A549 (cell line): ENCODE data around the gene THUMPD3. TPM values are rescaled to one million over a fixed set of nuclear protein-coding genes. Genes with fewer than 3 reads are reported as not detected.

Source experiments
- ATAC-seq, 2 experiments: fragments of 200-7000 bp in 1 of 2; fragments of >200 bp in 1 of 2; cut with Nextera tagmentation in 1 of 2; cut with Tn5 transposase in 1 of 2; 3 replicates each; pipeline versions ENCODE4 v1.8.0 to v1.9.1; 2018 to 2020; ENCODE audit warnings: mild to moderate bottlenecking in 1 of 2, moderate library complexity in 1 of 2
- CTCF ChIA-PET: fragments of 300-600 bp; sonication (Branson Sonifier 250); formaldehyde crosslinking; extraction: SDS; loops from one replicate; lab custom pipeline; 2021; ENCODE audit warnings: antibody characterized with exemption, inconsistent platforms; lab: Yijun Ruan, JAX
- POLR2A ChIA-PET: fragments of 350-600 bp; formaldehyde crosslinking; extraction: SDS; loops from one replicate; lab custom pipeline; 2021; ENCODE audit warnings: antibody characterized with exemption, inconsistent platforms; lab: Yijun Ruan, JAX
- DNase-seq, 2 experiments: peaks; one replicate each; pipeline versions ENCODE4 v3.0.0 to v3.0.0-alpha.2; 2011 to 2016; ENCODE audit warnings: low read depth in 1 of 2, low spot score in 1 of 2
- FAIRE-seq: peaks from 2 replicates; lab custom pipeline; 2011; peaks lifted over from hg19 to GRCh38; lab: Jason Lieb, UNC
- H3K27ac ChIP-seq, 2 experiments: fragments of >200 bp; sonication (Bioruptor Twin); formaldehyde crosslinking; 3 replicates each; pipeline ENCODE4 v1.5.1; 2016 to 2017
- H3K4me1 ChIP-seq: fragments of >200 bp; sonication (Bioruptor Twin); formaldehyde crosslinking; 3 replicates; pipeline ENCODE4 v1.6.1; 2016
- H3K4me2 ChIP-seq: fragments of >200 bp; sonication (Bioruptor Twin); formaldehyde crosslinking; 3 replicates; pipeline ENCODE4 v1.6.1; 2016
- H3K4me3 ChIP-seq: fragments of >200 bp; sonication (Bioruptor Twin); formaldehyde crosslinking; 3 replicates; pipeline ENCODE4 v1.5.1; 2016
- H3K9me3 ChIP-seq: fragments of >200 bp; sonication (Bioruptor Twin); formaldehyde crosslinking; 3 replicates; pipeline ENCODE4 v1.6.1; 2016
- CBX2 ChIP-seq: fragments of 200-600 bp; sonication (generic); IDR thresholded peaks from 2 replicates; pipeline ENCODE4 v1.6.1; 2016; ENCODE audit warnings: low read depth, mild to moderate bottlenecking, borderline replicate concordance
- CBX8 ChIP-seq: fragments of 200-600 bp; sonication (generic); IDR thresholded peaks from 2 replicates; pipeline ENCODE4 v1.6.1; 2016
- EP300 ChIP-seq, 2 experiments: fragments of >200 bp; sonication (Bioruptor Twin); formaldehyde crosslinking; IDR thresholded peaks; 2 replicates in 1 of 2; 3 replicates in 1 of 2; pipeline ENCODE4 v1.6.1; 2016 to 2017
- FOSB ChIP-seq: fragments of 250-450 bp; sonication (Bioruptor Pico); IDR thresholded peaks from 2 replicates; pipeline ENCODE4 v1.5.0; 2020; ENCODE audit warnings: mild to moderate bottlenecking, moderate library complexity
- FOXS1 ChIP-seq: fragments of 250-450 bp; sonication (Bioruptor Pico); IDR thresholded peaks from 2 replicates; pipeline ENCODE4 v1.5.0; 2020; ENCODE audit warnings: mild to moderate bottlenecking, moderate library complexity
- GATA3 ChIP-seq: IDR thresholded peaks from 2 replicates; pipeline ENCODE4 v1.6.1; 2012; ENCODE audit warnings: borderline replicate concordance
- HEYL ChIP-seq: fragments of 250-450 bp; sonication (Bioruptor Pico); IDR thresholded peaks from 2 replicates; pipeline ENCODE4 v1.8.0; 2021; ENCODE audit warnings: mild to moderate bottlenecking, moderate library complexity
- HOXA7 ChIP-seq: fragments of 250-450 bp; sonication (Bioruptor Pico); IDR thresholded peaks from 2 replicates; pipeline ENCODE4 v1.5.0; 2020; ENCODE audit warnings: mild to moderate bottlenecking, moderate library complexity
- JUN ChIP-seq, 2 experiments: fragments of >200 bp; sonication (Bioruptor Twin); formaldehyde crosslinking; IDR thresholded peaks; 2 replicates in 1 of 2; 3 replicates in 1 of 2; pipeline ENCODE4 v1.6.1; 2016 to 2017
- MAFK ChIP-seq: fragments of 450-650 bp; IDR thresholded peaks from 2 replicates; pipeline ENCODE4 v1.6.1; 2014; ENCODE audit not compliant: partially characterized antibody
- PHF8 ChIP-seq: fragments of 200-600 bp; sonication (generic); IDR thresholded peaks from 2 replicates; pipeline ENCODE4 v1.6.1; 2016; ENCODE audit warnings: low read depth, mild to moderate bottlenecking, antibody characterized with exemption, moderate library complexity, borderline replicate concordance
- RCOR1 ChIP-seq: fragments of 150-350 bp; IDR thresholded peaks from 2 replicates; pipeline ENCODE4 v1.6.1; 2014; ENCODE audit warnings: antibody characterized with exemption, low read length, low read depth
- RFX5 ChIP-seq: fragments of 450-650 bp; IDR thresholded peaks from 2 replicates; pipeline ENCODE4 v1.7.1; 2014; ENCODE audit warnings: antibody characterized with exemption, mild to moderate bottlenecking, moderate library complexity
- RNF2 ChIP-seq: fragments of 200-600 bp; sonication (generic); IDR thresholded peaks from 2 replicates; pipeline ENCODE4 v1.6.1; 2016; ENCODE audit warnings: low read depth, mild to moderate bottlenecking, antibody characterized with exemption, moderate library complexity, borderline replicate concordance
- SMC3 ChIP-seq: fragments of >200 bp; sonication (Bioruptor Twin); formaldehyde crosslinking; IDR thresholded peaks from 3 replicates; pipeline ENCODE4 v1.6.1; 2018; ENCODE audit warnings: inconsistent platforms
- SREBF2 ChIP-seq: fragments of 450-650 bp; IDR thresholded peaks from 2 replicates; pipeline ENCODE4 v1.6.1; 2014; ENCODE audit warnings: mild to moderate bottlenecking, moderate library complexity
- TFCP2L1 ChIP-seq: fragments of 250-450 bp; sonication (Bioruptor Pico); IDR thresholded peaks from 2 replicates; pipeline ENCODE4 v1.5.0; 2021; ENCODE audit warnings: mild to moderate bottlenecking
- TP53 ChIP-seq: fragments of 250-450 bp; sonication (Bioruptor Pico); IDR thresholded peaks from 2 replicates; pipeline ENCODE4 v1.5.0; 2021; ENCODE audit warnings: mild to moderate bottlenecking, moderate library complexity
- ZC3H11A ChIP-seq: fragments of 450-650 bp; IDR thresholded peaks from 2 replicates; pipeline ENCODE4 v1.6.1; 2014; ENCODE audit warnings: antibody characterized with exemption, mild to moderate bottlenecking
- ZNF302 ChIP-seq: fragments of 250-450 bp; sonication (Bioruptor Pico); IDR thresholded peaks from 2 replicates; pipeline ENCODE4 v1.9.0; 2021; ENCODE audit warnings: inconsistent platforms, mild to moderate bottlenecking, moderate library complexity
- WGBS: methylation state at CpG from one replicate; pipeline ENCODE4 v1.1.6; 2017; ENCODE audit errors: missing lambda C conversion rate; 5-methylcytosine and 5-hydroxymethylcytosine counted together
- polyA plus RNA-seq, 4 experiments: library from polyadenylated mRNA; depleted of rRNA in 3 of 4; stranded (reverse); fragments of >200 nt; fragmentation: RNase III in 1 of 4; extraction: RNeasy Plus Mini Kit Qiagen cat#74134 plus additional on column Dnase treatment in 1 of 4; gene quantifications; 2 replicates in 3 of 4; 3 replicates in 1 of 4; pipeline ENCODE4 v1.2.3, GENCODE V29; 2011 to 2017
- TF ChIP-seq, protein P1 (sequence below): fragments of 250-450 bp; sonication (Bioruptor Pico); IDR thresholded peaks from 2 replicates; pipeline ENCODE4 v1.5.0; 2021; ENCODE audit warnings: mild to moderate bottlenecking, moderate library complexity, borderline replicate concordance
- TF ChIP-seq, protein P2 (sequence below): IDR thresholded peaks from 2 replicates; pipeline ENCODE4 v1.6.1; 2012; ENCODE audit warnings: low read depth, borderline replicate concordance
- TF ChIP-seq, protein P3 (sequence below): fragments of 200-600 bp; sonication (generic); IDR thresholded peaks from 2 replicates; pipeline ENCODE4 v1.6.1; 2016; ENCODE audit warnings: antibody characterized with exemption, mild to moderate bottlenecking, moderate library complexity

The THUMPD3 gene
- polyA plus RNA-seq, 2 of the 4 experiments (the other 2 are of a cell fraction), result 53.9 to 86.0 TPM

DNA sequence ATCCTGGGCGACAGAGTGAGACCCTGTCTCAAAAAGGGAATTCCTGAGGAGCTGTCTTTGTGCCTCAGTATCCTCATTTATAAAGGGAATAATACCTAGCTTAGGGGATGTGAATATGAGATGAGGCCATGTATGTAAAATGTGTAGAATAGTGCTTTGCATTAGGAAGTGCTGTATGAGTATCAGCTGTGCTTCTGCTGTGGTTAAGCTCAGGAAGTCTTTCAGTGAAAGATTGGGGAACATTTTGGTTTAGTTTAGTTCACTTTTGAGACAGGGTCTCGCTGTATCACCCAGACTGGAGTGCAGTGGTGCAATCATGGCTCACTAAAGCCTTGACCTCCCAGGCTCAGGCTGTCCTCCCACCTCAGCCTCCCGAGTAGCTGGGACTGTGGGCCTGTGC is 10.6 kb downstream of the THUMPD3 start:
- no peaks in the 10 kb centered on the region for H3K4me1 ChIP-seq
- 94% methylated on average over 3 of the region's 3 CpGs for WGBS
- ATAC-seq (no peak), FAIRE-seq (no peak), DNase-seq (no peak)
- no peak overlapping the region for H3K4me2 ChIP-seq
- CTCF ChIA-PET, result interaction anchor here (1.2 to 2.5 kb wide), 2 partner anchors 10 to 20 kb away, joined by 4 to 11 read pairs; partner anchors contain the start of gene THUMPD3
- H3K9me3 ChIP-seq, result no peaks in the 10 kb centered on the region
- no peak for TF ChIP-seq JUN (IDR thresholded peaks at IDR 0.05)
- no peak for TF ChIP-seq TP53 (CRISPR knock-in tag)
- no peak for TF ChIP-seq EP300 (IDR thresholded peaks at IDR 0.05)
- TF ChIP-seq HEYL (CRISPR knock-in tag), result no peak
- TF ChIP-seq HOXA7, result no peak
- TF ChIP-seq SREBF2, result no peak
- TF ChIP-seq RCOR1, result no peak
- no peak for TF ChIP-seq FOXS1
- TF ChIP-seq, protein P1, sequence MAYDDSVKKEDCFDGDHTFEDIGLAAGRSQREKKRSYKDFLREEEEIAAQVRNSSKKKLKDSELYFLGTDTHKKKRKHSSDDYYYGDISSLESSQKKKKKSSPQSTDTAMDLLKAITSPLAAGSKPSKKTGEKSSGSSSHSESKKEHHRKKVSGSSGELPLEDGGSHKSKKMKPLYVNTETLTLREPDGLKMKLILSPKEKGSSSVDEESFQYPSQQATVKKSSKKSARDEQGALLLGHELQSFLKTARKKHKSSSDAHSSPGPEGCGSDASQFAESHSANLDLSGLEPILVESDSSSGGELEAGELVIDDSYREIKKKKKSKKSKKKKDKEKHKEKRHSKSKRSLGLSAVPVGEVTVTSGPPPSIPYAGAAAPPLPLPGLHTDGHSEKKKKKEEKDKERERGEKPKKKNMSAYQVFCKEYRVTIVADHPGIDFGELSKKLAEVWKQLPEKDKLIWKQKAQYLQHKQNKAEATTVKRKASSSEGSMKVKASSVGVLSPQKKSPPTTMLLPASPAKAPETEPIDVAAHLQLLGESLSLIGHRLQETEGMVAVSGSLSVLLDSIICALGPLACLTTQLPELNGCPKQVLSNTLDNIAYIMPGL (CRISPR knock-in tag), result no peak
- TF ChIP-seq TFCP2L1 (CRISPR knock-in tag), result no peak
- TF ChIP-seq, protein P2, sequence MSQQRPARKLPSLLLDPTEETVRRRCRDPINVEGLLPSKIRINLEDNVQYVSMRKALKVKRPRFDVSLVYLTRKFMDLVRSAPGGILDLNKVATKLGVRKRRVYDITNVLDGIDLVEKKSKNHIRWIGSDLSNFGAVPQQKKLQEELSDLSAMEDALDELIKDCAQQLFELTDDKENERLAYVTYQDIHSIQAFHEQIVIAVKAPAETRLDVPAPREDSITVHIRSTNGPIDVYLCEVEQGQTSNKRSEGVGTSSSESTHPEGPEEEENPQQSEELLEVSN, result no peak
- TF ChIP-seq PHF8, result no peak
- POLR2A ChIA-PET, result interaction anchor here (1.0 to 4.0 kb wide), 3 partner anchors 10 to 24 kb away, joined by 3 to 13 read pairs (median 5); partner anchors contain the start of genes SETD5 and THUMPD3
- H3K27ac ChIP-seq, result no peak overlapping the region
- H3K4me3 ChIP-seq, result no peak overlapping the region

DNA sequence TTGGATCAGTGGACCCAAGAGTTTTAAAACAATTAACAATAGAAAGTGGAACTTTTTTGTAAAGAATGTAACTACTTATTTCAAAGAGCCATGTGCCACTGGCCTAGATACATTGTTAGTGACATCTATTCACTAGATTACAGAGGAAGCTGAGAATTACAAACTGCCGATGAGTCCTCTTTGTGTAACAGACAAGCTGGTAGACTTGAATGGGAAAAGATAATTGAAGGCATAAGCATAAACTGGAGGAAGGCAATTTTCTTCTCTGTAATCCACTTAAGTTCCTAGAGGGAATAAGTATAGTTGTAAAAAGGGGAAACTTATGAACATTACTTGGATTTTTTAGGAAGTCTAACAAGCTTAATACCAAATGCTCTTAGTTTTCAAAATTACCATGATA is 15.1 kb downstream of the THUMPD3 start:
- DNase-seq (no peak), ATAC-seq (no peak), FAIRE-seq (no peak)
- H3K4me3 ChIP-seq, result no peak overlapping the region
- H3K4me1 ChIP-seq, result no peaks in the 10 kb centered on the region
- no peak overlapping the region for H3K4me2 ChIP-seq
- H3K9me3 ChIP-seq, result no peaks in the 10 kb centered on the region
- 94% methylated on average over 1 of the region's 1 CpG for WGBS
- CTCF ChIA-PET, result interaction anchor here (1.1 to 2.5 kb wide), 5 partner anchors 11 to 407 kb away, joined by 4 to 7 read pairs (median 6); no protein-coding TSS in a partner anchor
- no peak overlapping the region for H3K27ac ChIP-seq
- TF ChIP-seq RCOR1 (no peak), RFX5 (no peak), ZC3H11A (no peak), SMC3 (no peak), FOSB (CRISPR knock-in tag) (no peak), CBX2 (no peak), GATA3 (no peak), CBX8 (no peak), RNF2 (no peak), ZNF302 (CRISPR knock-in tag) (no peak), MAFK (no peak)
- TF ChIP-seq, protein P3, sequence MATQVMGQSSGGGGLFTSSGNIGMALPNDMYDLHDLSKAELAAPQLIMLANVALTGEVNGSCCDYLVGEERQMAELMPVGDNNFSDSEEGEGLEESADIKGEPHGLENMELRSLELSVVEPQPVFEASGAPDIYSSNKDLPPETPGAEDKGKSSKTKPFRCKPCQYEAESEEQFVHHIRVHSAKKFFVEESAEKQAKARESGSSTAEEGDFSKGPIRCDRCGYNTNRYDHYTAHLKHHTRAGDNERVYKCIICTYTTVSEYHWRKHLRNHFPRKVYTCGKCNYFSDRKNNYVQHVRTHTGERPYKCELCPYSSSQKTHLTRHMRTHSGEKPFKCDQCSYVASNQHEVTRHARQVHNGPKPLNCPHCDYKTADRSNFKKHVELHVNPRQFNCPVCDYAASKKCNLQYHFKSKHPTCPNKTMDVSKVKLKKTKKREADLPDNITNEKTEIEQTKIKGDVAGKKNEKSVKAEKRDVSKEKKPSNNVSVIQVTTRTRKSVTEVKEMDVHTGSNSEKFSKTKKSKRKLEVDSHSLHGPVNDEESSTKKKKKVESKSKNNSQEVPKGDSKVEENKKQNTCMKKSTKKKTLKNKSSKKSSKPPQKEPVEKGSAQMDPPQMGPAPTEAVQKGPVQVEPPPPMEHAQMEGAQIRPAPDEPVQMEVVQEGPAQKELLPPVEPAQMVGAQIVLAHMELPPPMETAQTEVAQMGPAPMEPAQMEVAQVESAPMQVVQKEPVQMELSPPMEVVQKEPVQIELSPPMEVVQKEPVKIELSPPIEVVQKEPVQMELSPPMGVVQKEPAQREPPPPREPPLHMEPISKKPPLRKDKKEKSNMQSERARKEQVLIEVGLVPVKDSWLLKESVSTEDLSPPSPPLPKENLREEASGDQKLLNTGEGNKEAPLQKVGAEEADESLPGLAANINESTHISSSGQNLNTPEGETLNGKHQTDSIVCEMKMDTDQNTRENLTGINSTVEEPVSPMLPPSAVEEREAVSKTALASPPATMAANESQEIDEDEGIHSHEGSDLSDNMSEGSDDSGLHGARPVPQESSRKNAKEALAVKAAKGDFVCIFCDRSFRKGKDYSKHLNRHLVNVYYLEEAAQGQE, result no peak
- TF ChIP-seq, protein P2, result no peak
- POLR2A ChIA-PET, result interaction anchor here (2.3 kb wide), 2 partner anchors 15 to 19 kb away, joined by 12 to 13 read pairs; partner anchors contain the start of genes SETD5 and THUMPD3
